GM10266 (cell line): ENCODE measurements around the gene CCDC152.

ENCODE experiments used
- DNase-seq: peaks from one replicate; pipeline ENCODE4 v3.0.0; 2012; ENCODE audit errors: extremely low spot score
- CTCF ChIP-seq: IDR thresholded peaks from 2 replicates; pipeline ENCODE4 v1.5.1; 2012; ENCODE audit warnings: mild to moderate bottlenecking, low read depth; ENCODE audit not compliant: control insufficient read depth, insufficient read depth; ENCODE audit errors: missing control alignments

CCDC152 gene

GRCh38 chr5:42779083-42779482 is 22.5 kb downstream of the CCDC152 start:
- no peak for TF ChIP-seq CTCF
- no peak for DNase-seq

DNA sequence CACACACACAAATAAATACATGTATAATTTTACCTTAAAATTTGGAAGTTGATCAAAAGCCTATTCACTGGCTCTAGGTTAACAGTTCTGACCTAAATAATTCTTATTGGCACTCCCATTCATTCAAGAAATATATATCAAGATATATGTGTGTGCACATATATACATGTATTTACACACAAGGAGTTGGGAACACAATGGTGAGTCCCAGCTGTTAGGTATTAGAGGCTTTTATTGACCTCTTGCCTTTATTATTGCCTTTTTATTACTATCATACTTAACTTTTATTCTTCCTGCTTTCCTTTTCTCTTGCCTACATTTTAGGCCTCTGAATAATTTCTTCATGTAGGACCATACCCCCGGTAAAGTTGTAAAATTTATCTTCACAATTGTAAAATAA is 25.0 kb downstream of the CCDC152 start:
- DNase-seq: no peak
- no peak for TF ChIP-seq CTCF

- no peak for TF ChIP-seq CTCF
Observed at GRCh38 chr5:42784132-42784531, 27.5 kb downstream of the CCDC152 start.

GRCh38 chr5:42785756-42786155 is 29.1 kb downstream of the CCDC152 start:
- no peak for TF ChIP-seq CTCF
- DNase-seq: no peak

More at GRCh38 chr5:42784132-42784531, 27.5 kb downstream of the CCDC152 start:
- DNase-seq: no peak

DNA sequence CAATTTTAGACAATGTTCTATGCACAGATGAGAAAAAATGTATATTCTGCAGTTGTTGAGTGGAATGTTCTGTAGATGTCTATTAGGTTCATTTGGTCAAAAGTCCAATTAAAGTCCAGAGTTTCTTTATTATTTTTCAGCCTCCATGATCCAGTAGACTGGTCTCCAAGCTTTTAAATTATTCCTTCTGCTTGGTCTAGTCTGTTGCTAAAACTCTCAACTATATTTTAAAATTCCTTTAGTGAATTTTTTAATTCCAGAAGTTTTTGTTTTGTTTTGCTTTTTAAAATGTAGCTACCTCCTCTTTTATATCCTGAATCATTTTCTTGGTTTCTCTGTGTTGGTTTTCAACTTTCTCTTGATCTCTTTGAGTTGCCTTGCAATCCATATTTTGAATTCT is 30.5 kb downstream of the CCDC152 start:
- no peak for DNase-seq
- no peak for TF ChIP-seq CTCF

GRCh38 chr5:42787845-42788244 is 31.2 kb downstream of the CCDC152 start:
- no peak for TF ChIP-seq CTCF

DNA sequence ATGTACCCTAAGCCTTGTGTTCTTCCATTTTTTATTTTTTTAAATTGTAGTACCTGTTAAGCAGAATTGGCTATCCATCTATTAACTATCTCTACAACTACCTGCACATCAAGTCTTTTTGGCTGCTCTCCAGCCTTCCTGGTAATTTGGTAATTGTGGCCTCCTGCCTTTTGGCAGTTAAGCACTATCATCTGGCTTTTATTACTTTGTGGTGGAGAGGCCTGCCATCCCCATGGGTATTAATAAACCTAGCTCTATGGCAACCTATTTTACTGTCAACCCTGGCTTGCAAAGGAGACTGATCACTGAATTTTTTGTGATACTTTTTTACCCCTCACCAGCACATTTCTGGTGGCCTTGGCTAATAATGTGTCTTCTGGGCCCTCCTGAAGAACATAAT is 34.5 kb downstream of the CCDC152 start:
- TF ChIP-seq CTCF: no peak
- no peak for DNase-seq

More at GRCh38 chr5:42787845-42788244, 31.2 kb downstream of the CCDC152 start:
- DNase-seq: no peak
